Superior temporal gyrus (tissue), 1 donor: ENCODE results near the gene TMEM120B.
"Not testable (repeated sequence)": the region's sequence is repeated elsewhere in the genome, so short reads cannot be mapped to it uniquely, and the experiment has no call there.

ENCODE experiments used
- DNase-seq: peaks from one replicate; pipeline ENCODE4 v3.0.0-alpha.2; 2016; ENCODE audit errors: extremely low spot score

The TMEM120B gene

GRCh38 chr12:121712461-121713256 lies at the start of gene TMEM120B:
Gene TMEM120B (plus strand): TSS chr12:121712752. CDS start chr12:121712896, 144 bp downstream.
- peak; percentile 83 for DNase-seq

- no peak for DNase-seq
Observed at GRCh38 chr12:121663610-121663929, 49.0 kb upstream of the TMEM120B start.

- not testable (repeated sequence) for DNase-seq
Observed at GRCh38 chr12:121666829-121667228, 45.7 kb upstream of the TMEM120B start.

GRCh38 chr12:121668750-121669520 lies 43.6 kb upstream of the TMEM120B start:
- DNase-seq, result no peak

- no peak for DNase-seq
Observed at GRCh38 chr12:121669521-121669900, 43.0 kb upstream of the TMEM120B start, which contains the start of gene MORN3. Gene MORN3 (minus strand): TSS chr12:121669654. CDS start chr12:121669483, 171 bp downstream.

- DNase-seq, result no peak
Observed at GRCh38 chr12:121673013-121673511, 39.5 kb upstream of the TMEM120B start.

GRCh38 chr12:121676190-121676589 lies 36.4 kb upstream of the TMEM120B start:
- no peak for DNase-seq

- DNase-seq, result no peak
Observed at GRCh38 chr12:121678305-121678704, 34.2 kb upstream of the TMEM120B start.

- no peak for DNase-seq
Observed at GRCh38 chr12:121678716-121679300, 33.7 kb upstream of the TMEM120B start.

- DNase-seq, result peak; percentile 52
Observed at GRCh38 chr12:121679661-121680197, 32.8 kb upstream of the TMEM120B start.

- no peak for DNase-seq
Observed at GRCh38 chr12:121688966-121689365, 23.6 kb upstream of the TMEM120B start.

GRCh38 chr12:121689430-121689829 lies 23.1 kb upstream of the TMEM120B start:
- no peak for DNase-seq

GRCh38 chr12:121692744-121693143 lies 19.8 kb upstream of the TMEM120B start:
- not testable (repeated sequence) for DNase-seq

- no peak for DNase-seq
Observed at GRCh38 chr12:121693155-121693687, 19.3 kb upstream of the TMEM120B start.

GRCh38 chr12:121697093-121697698 lies 15.4 kb upstream of the TMEM120B start:
- peak; percentile 92 for DNase-seq

GRCh38 chr12:121697861-121698260 lies 14.7 kb upstream of the TMEM120B start:
- DNase-seq, result not testable (repeated sequence)

GRCh38 chr12:121701667-121702277 lies 10.8 kb upstream of the TMEM120B start:
- no peak for DNase-seq

GRCh38 chr12:121702944-121703343 lies 9.6 kb upstream of the TMEM120B start:
- no peak for DNase-seq

- DNase-seq, result no peak
Observed at GRCh38 chr12:121705514-121705913, 7.0 kb upstream of the TMEM120B start.

GRCh38 chr12:121708313-121709063 lies 4.1 kb upstream of the TMEM120B start:
- no peak for DNase-seq
